H1 (cell line): ENCODE measurements around the gene ABI3BP. TPM values are rescaled to one million over a fixed set of nuclear protein-coding genes. Genes with fewer than 3 reads are reported as not detected.

Experiments
- CTCF ChIA-PET: fragments of 300-600 bp; sonication (Branson Sonifier 250); formaldehyde crosslinking; loops from one replicate; lab custom pipeline; 2021; ENCODE audit not compliant: partially characterized antibody; lab: Charles Lee
- POLR2A ChIA-PET: fragments of 300-600 bp; sonication (Branson Sonifier 250); formaldehyde crosslinking; loops from one replicate; lab custom pipeline; 2021; ENCODE audit warnings: inconsistent platforms; ENCODE audit not compliant: partially characterized antibody; lab: Charles Lee
- DNase-seq, 2 experiments: peaks; one replicate each; pipeline versions ENCODE4 v3.0.0 to v3.0.0-alpha.2; 2010 to 2022; ENCODE audit warnings: low spot score in 2 of 2, low read depth in 1 of 2, mixed read lengths in 1 of 2
- FAIRE-seq: peaks from 2 replicates; lab custom pipeline; 2011; peaks lifted over from hg19 to GRCh38; lab: Jason Lieb, UNC
- H2AFZ ChIP-seq: 2 replicates; pipeline ENCODE4 v1.8.1; 2012; ENCODE audit warnings: low read length, inconsistent platforms
- H2AK5ac ChIP-seq: 2 replicates; pipeline ENCODE4 v1.6.1; 2013; ENCODE audit warnings: low read depth, low read length
- H2BK120ac ChIP-seq: replicated peaks from 2 replicates; pipeline ENCODE3; 2013; ENCODE audit warnings: low read depth, low read length, inconsistent platforms
- H2BK12ac ChIP-seq: 2 replicates; pipeline ENCODE4 v1.6.1; 2013; ENCODE audit warnings: low read depth, low read length
- H2BK15ac ChIP-seq: 2 replicates; pipeline ENCODE4 v1.6.1; 2013; ENCODE audit warnings: low read length
- H2BK20ac ChIP-seq: 2 replicates; pipeline ENCODE4 v1.6.1; 2013; ENCODE audit warnings: low read length
- H2BK5ac ChIP-seq: 2 replicates; pipeline ENCODE4 v1.6.1; 2013; ENCODE audit warnings: low read depth, low read length
- H3K14ac ChIP-seq: 2 replicates; pipeline ENCODE4 v1.6.1; 2013; ENCODE audit warnings: inconsistent platforms; ENCODE audit not compliant: insufficient read length
- H3K18ac ChIP-seq: 2 replicates; pipeline ENCODE4 v1.6.1; 2013; ENCODE audit warnings: low read length; ENCODE audit errors: extremely low read depth
- H3K23ac ChIP-seq: 2 replicates; pipeline ENCODE4 v1.6.1; 2013; ENCODE audit warnings: inconsistent platforms; ENCODE audit not compliant: insufficient read length
- H3K23me2 ChIP-seq: 2 replicates; pipeline ENCODE4 v1.6.1; 2013; ENCODE audit warnings: low read depth, low read length
- H3K27ac ChIP-seq: 2 replicates; pipeline ENCODE4 v1.6.1; 2011; ENCODE audit warnings: low read depth, low read length, inconsistent platforms
- H3K27me3 ChIP-seq, 4 experiments: replicated peaks in 1 of 4; 1 replicate in 1 of 4; 2 replicates in 3 of 4; pipeline versions ENCODE4 v1.6.1 to v1.8.1; 2011 to 2013; ENCODE audit warnings: low read length in 3 of 4, mild to moderate bottlenecking in 3 of 4, inconsistent platforms in 2 of 4, mixed read lengths in 2 of 4, moderate library complexity in 1 of 4; ENCODE audit not compliant: control insufficient read depth in 3 of 4, insufficient read depth in 3 of 4; ENCODE audit errors: extremely low read depth in 1 of 4
- H3K36me3 ChIP-seq, 4 experiments: 2 replicates each; pipeline versions ENCODE4 v1.6.1 to v1.8.1; 2011 to 2013; ENCODE audit warnings: mild to moderate bottlenecking in 4 of 4, low read length in 3 of 4, moderate library complexity in 2 of 4, control low read depth in 1 of 4, inconsistent platforms in 1 of 4; ENCODE audit not compliant: insufficient read depth in 4 of 4, control insufficient read depth in 2 of 4
- H3K4ac ChIP-seq: replicated peaks from 2 replicates; pipeline ENCODE3; 2013; ENCODE audit warnings: low read length, low read depth, mixed read lengths, inconsistent platforms; ENCODE audit not compliant: insufficient read length
- H3K4me1 ChIP-seq, 4 experiments: replicated peaks in 1 of 4; 1 replicate in 1 of 4; 2 replicates in 3 of 4; pipeline versions ENCODE4 v1.6.1 to v1.8.1; 2011 to 2013; ENCODE audit warnings: low read length in 3 of 4, inconsistent platforms in 2 of 4, mixed read lengths in 1 of 4; ENCODE audit not compliant: insufficient read depth in 4 of 4, control insufficient read depth in 3 of 4
- H3K4me2 ChIP-seq, 2 experiments: 2 replicates each; pipeline versions ENCODE4 v1.6.1 to v1.8.1; 2011 to 2013; ENCODE audit warnings: low read depth in 2 of 2, low read length in 2 of 2, control low read depth in 1 of 2, inconsistent platforms in 1 of 2, mild to moderate bottlenecking in 1 of 2; ENCODE audit not compliant: insufficient read depth in 1 of 2
- H3K4me3 ChIP-seq, 4 experiments: fragments of 200-600, 300-600 bp in 1 of 4; sonication (generic), shearing (Covaris generic), sonication (Bioruptor Twin) in 1 of 4; 2 replicates each; pipeline versions ENCODE4 v1.5.1 to v1.8.1; 2011 to 2016; ENCODE audit warnings: low read length in 4 of 4, low read depth in 3 of 4, control low read depth in 2 of 4, inconsistent platforms in 2 of 4, mild to moderate bottlenecking in 2 of 4, mixed read lengths in 1 of 4, moderate library complexity in 1 of 4; ENCODE audit not compliant: insufficient read depth in 2 of 4; ENCODE audit errors: extremely low read depth in 1 of 4
- H3K56ac ChIP-seq: replicated peaks from 2 replicates; pipeline ENCODE3; 2013; ENCODE audit warnings: low read depth, mild to moderate bottlenecking, mixed read lengths, low read length, inconsistent platforms; ENCODE audit not compliant: insufficient read length
- H3K79me1 ChIP-seq: 2 replicates; pipeline ENCODE4 v1.6.1; 2013; ENCODE audit warnings: low read depth, low read length, control low read depth
- H3K79me2 ChIP-seq, 2 experiments: 2 replicates each; pipeline versions ENCODE4 v1.6.1 to v1.8.1; 2012 to 2013; ENCODE audit warnings: low read length in 2 of 2, mild to moderate bottlenecking in 2 of 2, inconsistent platforms in 1 of 2; ENCODE audit not compliant: insufficient read depth in 2 of 2, control insufficient read depth in 1 of 2
- H3K9ac ChIP-seq, 4 experiments: replicated peaks in 1 of 4; 1 replicate in 1 of 4; 2 replicates in 3 of 4; pipeline versions ENCODE4 v1.6.1 to v1.8.1; 2011 to 2013; ENCODE audit warnings: low read depth in 3 of 4, low read length in 3 of 4, control low read depth in 2 of 4, mild to moderate bottlenecking in 2 of 4, moderate library complexity in 2 of 4, inconsistent platforms in 1 of 4; ENCODE audit errors: extremely low read depth in 1 of 4
- H3K9me3 ChIP-seq, 2 experiments: 2 replicates each; pipeline versions ENCODE4 v1.6.1 to v1.8.1; 2012 to 2013; ENCODE audit warnings: mild to moderate bottlenecking in 2 of 2, moderate library complexity in 2 of 2, control low read depth in 1 of 2, inconsistent platforms in 1 of 2, low read depth in 1 of 2, low read length in 1 of 2, mixed read lengths in 1 of 2; ENCODE audit not compliant: insufficient read depth in 2 of 2
- H4K20me1 ChIP-seq, 2 experiments: replicated peaks in 1 of 2; 2 replicates each; pipeline versions ENCODE3 to v1.8.1; 2011 to 2013; ENCODE audit warnings: inconsistent platforms in 2 of 2, low read length in 2 of 2, mild to moderate bottlenecking in 1 of 2; ENCODE audit not compliant: insufficient read depth in 2 of 2, control insufficient read depth in 1 of 2
- H4K5ac ChIP-seq: 2 replicates; pipeline ENCODE4 v1.6.1; 2013; ENCODE audit warnings: low read length, low read depth, mixed read lengths, inconsistent platforms; ENCODE audit not compliant: insufficient read length
- H4K8ac ChIP-seq: 2 replicates; pipeline ENCODE4 v1.8.0; 2013; ENCODE audit warnings: mild to moderate bottlenecking, moderate library complexity, low read length, inconsistent platforms; ENCODE audit not compliant: insufficient read depth; ENCODE audit errors: extremely low read depth
- H4K91ac ChIP-seq: replicated peaks from 2 replicates; pipeline ENCODE3; 2013; ENCODE audit warnings: low read length, mixed read lengths, inconsistent platforms; ENCODE audit not compliant: insufficient read length
- CREB1 ChIP-seq: IDR thresholded peaks from 2 replicates; pipeline ENCODE4 v1.6.1; 2012; ENCODE audit warnings: inconsistent platforms
- FOSL1 ChIP-seq: IDR thresholded peaks from 2 replicates; pipeline ENCODE4 v1.6.1; 2011; ENCODE audit warnings: mild to moderate bottlenecking, low read depth, low read length, moderate library complexity; ENCODE audit not compliant: insufficient read depth
- GABPA ChIP-seq: IDR thresholded peaks from 2 replicates; pipeline ENCODE4 v1.6.1; 2011; ENCODE audit warnings: mild to moderate bottlenecking, low read length, moderate library complexity, borderline replicate concordance; ENCODE audit not compliant: insufficient read depth
- JUN ChIP-seq: IDR thresholded peaks from 2 replicates; pipeline ENCODE4 v1.6.1; 2011; ENCODE audit warnings: low read depth, mild to moderate bottlenecking, improper control_type of control experiment, low read length
- MAFK ChIP-seq: IDR thresholded peaks from 2 replicates; pipeline ENCODE4 v1.6.1; 2012; ENCODE audit warnings: low read depth, mild to moderate bottlenecking, improper control_type of control experiment, low read length
- NANOG ChIP-seq: IDR thresholded peaks from 2 replicates; pipeline ENCODE4 v1.6.1; 2011; ENCODE audit warnings: low read length, low read depth, mild to moderate bottlenecking, inconsistent platforms; ENCODE audit not compliant: insufficient read depth, poor library complexity, severe bottlenecking
- NRF1 ChIP-seq: IDR thresholded peaks from 2 replicates; pipeline ENCODE4 v1.6.1; 2011; ENCODE audit warnings: mild to moderate bottlenecking, low read depth, low read length, improper control_type of control experiment
- POLR2AphosphoS5 ChIP-seq: IDR thresholded peaks from 2 replicates; pipeline ENCODE4 v1.6.1; 2011; ENCODE audit warnings: low read depth, low read length
- RXRA ChIP-seq: IDR thresholded peaks from 2 replicates; pipeline ENCODE4 v1.6.1; 2011; ENCODE audit warnings: low read depth, mild to moderate bottlenecking, low read length, moderate library complexity; ENCODE audit not compliant: insufficient read depth
- SAP30 ChIP-seq: fragments of 300-600 bp; sonication (generic); IDR thresholded peaks from 2 replicates; pipeline ENCODE4 v1.7.1; 2012; ENCODE audit warnings: low read length, moderate library complexity, mild to moderate bottlenecking, inconsistent platforms; ENCODE audit not compliant: insufficient read depth, insufficient replicate concordance
- SIN3A ChIP-seq, 2 experiments: IDR thresholded peaks in 1 of 2; conservative IDR thresholded peaks in 1 of 2; 2 replicates each; pipeline ENCODE4 v1.6.1; 2011 to 2012; ENCODE audit warnings: low read length in 2 of 2, improper control_type of control experiment in 1 of 2, low read depth in 1 of 2, mild to moderate bottlenecking in 1 of 2
- SIX5 ChIP-seq: IDR thresholded peaks from 2 replicates; pipeline ENCODE4 v1.6.1; 2011; ENCODE audit warnings: mild to moderate bottlenecking, low read depth, low read length
- USF2 ChIP-seq: IDR thresholded peaks from 2 replicates; pipeline ENCODE4 v1.6.1; 2011; ENCODE audit warnings: low read length, improper control_type of control experiment
- WGBS, 2 experiments: shearing (Covaris generic) in 1 of 2; methylation state at CpG; one replicate each; pipeline versions ENCODE4 v1.1.6 to v1.1.7; 2013 to 2015; ENCODE audit warnings: low lambda C conversion rate in 2 of 2, mixed read lengths in 2 of 2, inconsistent platforms in 1 of 2, low coverage in 1 of 2, missing lambda C conversion rate in 1 of 2; ENCODE audit not compliant: insufficient replicate concordance in 2 of 2, insufficient coverage in 1 of 2, insufficient read length in 1 of 2; ENCODE audit errors: extremely low coverage in 1 of 2, missing lambda C conversion rate in 1 of 2; 5-methylcytosine and 5-hydroxymethylcytosine counted together
- polyA plus RNA-seq, 7 experiments: library from polyadenylated mRNA; depleted of rRNA in 3 of 7; stranded (reverse) in 5 of 7; unstranded in 2 of 7; fragments of >200 nt in 5 of 7; fragments of 200-250 nt in 2 of 7; gene quantifications; 1 replicate in 5 of 7; 2 replicates in 1 of 7; 4 replicates in 1 of 7; pipeline versions ENCODE4 v1.2.1 to v1.2.3, GENCODE V29; 2011 to 2013; ENCODE audit warnings: missing spikeins in 2 of 7, mixed read lengths in 2 of 7
- total RNA-seq: library from RNA; stranded (reverse); fragmentation: NEBNext Ultra II Directional; extraction: Animal tissue kit (Norgen Biotek cat#: 25700); gene quantifications from 2 replicates; pipeline ENCODE4 v1.2.1, GENCODE V29; 2021

Gene ABI3BP
- total and polyA plus RNA-seq, 2 of the 8 experiments (the other 6 are each of a cell fraction or from before 2014, with no cell fraction given), result 0.08 to 0.32 TPM

- Histone ChIP-seq H4K5ac (no peak overlapping the region), H3K23me2 (no peaks in the 10 kb centered on the region), H2BK5ac (no peak overlapping the region), H2AFZ (no peak overlapping the region), H3K9me3 (no peaks in the 10 kb centered on the region), H2BK15ac (no peak overlapping the region), H3K14ac (no peak overlapping the region), H3K23ac (no peak overlapping the region), H3K79me2 (peaks cover 0 to 41% of the 10 kb centered on the region in 2 experiments; a peak in 2 of 4 replicates), H4K8ac (no peak overlapping the region), H3K18ac (no peak overlapping the region), H4K91ac (no peak overlapping the region), H3K27me3 (no peaks in the 10 kb centered on the region), H2AK5ac (no peak overlapping the region), H3K36me3 (peaks cover 2 to 47% (median 10%) of the 10 kb centered on the region in 4 experiments; a peak in 6 of 8 replicates), H3K56ac (no peak overlapping the region), H3K9ac (no peak overlapping the region), H3K4me1 (peaks cover 0 to 5% (median 2%) of the 10 kb centered on the region in 4 experiments; a peak in 2 of 7 replicates), H3K4me3 (no peak overlapping the region), H3K4ac (no peak overlapping the region), H3K4me2 (no peak overlapping the region), H3K27ac (no peak overlapping the region), H2BK20ac (no peak overlapping the region), H2BK12ac (no peak overlapping the region), H4K20me1 (peaks cover 1 to 2% of the 10 kb centered on the region in 2 experiments), H2BK120ac (no peak overlapping the region), H3K79me1 (no peaks in the 10 kb centered on the region)
- no peak for FAIRE-seq
- WGBS, 2 experiments, result 92% methylated on average over 1 of the region's 1 CpG; no CpG with 5 or more reads in 1 of the 2 experiments
- CTCF ChIA-PET, result interaction anchor here (0.7 to 2.3 kb wide), 6 partner anchors 9 to 813 kb away, joined by 3 to 9 read pairs (median 4); no protein-coding TSS in a partner anchor
- POLR2A ChIA-PET, result interaction anchor here (0.8 to 2.7 kb wide), 4 partner anchors 9 to 316 kb away, joined by 3 to 14 read pairs (median 6); partner anchors contain the start of gene TFG
- no peak for DNase-seq
- no peak for TF ChIP-seq USF2
- TF ChIP-seq NANOG, result no peak
- no peak for TF ChIP-seq SAP30
- TF ChIP-seq JUN, result no peak
- TF ChIP-seq FOSL1, result no peak
- no peak for TF ChIP-seq GABPA
- TF ChIP-seq NRF1, result no peak
- TF ChIP-seq MAFK, result no peak
- TF ChIP-seq POLR2AphosphoS5, result no peak
- TF ChIP-seq SIX5, result no peak
- TF ChIP-seq SIN3A (conservative IDR thresholded peaks at IDR 0.05 in 1 of 2, IDR thresholded peaks at IDR 0.05 in 1 of 2; ENCODE audit: low read depth in 1 of 2, low read length in 2 of 2), result no peak
- TF ChIP-seq CREB1, result no peak
- TF ChIP-seq RXRA, result no peak
Measured at GRCh38 chr3:100726706-100727105, 266.5 kb downstream of the ABI3BP start.
